HT-29 (cell line): Measurements from ENCODE around the gene PIAS1. TPM values are rescaled to one million over a fixed set of nuclear protein-coding genes. Genes with fewer than 3 reads are reported as not detected.
A peak's percentile ranks its signal among the peaks of the same experiment; 100 is the strongest.
"Not testable (repeated sequence)": the region's sequence is repeated elsewhere in the genome, so short reads cannot be mapped to it uniquely, and the experiment has no call there.

Source experiments
- DNase-seq: peaks from one replicate; pipeline ENCODE4 v3.0.0-alpha.2; 2015; ENCODE audit warnings: low spot score
- total RNA-seq: library from RNA; depleted of rRNA; stranded (reverse); fragments of >200 nt; shearing (Covaris generic); gene quantifications from 2 replicates; pipeline ENCODE4 v1.2.3, GENCODE V29; 2014

Gene PIAS1
- total RNA-seq, 1 experiment from 2014 or later, result 42.1 TPM

GRCh38 chr15:68183616-68184315 is 129.7 kb downstream of the PIAS1 start:
- DNase-seq, result no peak

GRCh38 chr15:68184616-68185480 is 130.7 kb downstream of the PIAS1 start:
- no peak for DNase-seq

GRCh38 chr15:68186671-68187397 is 132.7 kb downstream of the PIAS1 start:
- peak; percentile 35 for DNase-seq

- peak; percentile 80 for DNase-seq
Measured at GRCh38 chr15:68187559-68187958, 133.4 kb downstream of the PIAS1 start.

GRCh38 chr15:68188647-68189046 is 134.5 kb downstream of the PIAS1 start:
- DNase-seq, result no peak

GRCh38 chr15:68190048-68190447 is 135.9 kb downstream of the PIAS1 start:
- DNase-seq, result no peak

- no peak for DNase-seq
Measured at GRCh38 chr15:68191555-68191954, 137.4 kb downstream of the PIAS1 start.

- no peak for DNase-seq
Measured at GRCh38 chr15:68192117-68192516, 138.0 kb downstream of the PIAS1 start.

GRCh38 chr15:68192804-68193486 is 138.8 kb downstream of the PIAS1 start:
- no peak for DNase-seq

GRCh38 chr15:68195336-68196112 is 141.4 kb downstream of the PIAS1 start:
- no peak for DNase-seq

GRCh38 chr15:68196445-68197169 is 142.5 kb downstream of the PIAS1 start:
- no peak for DNase-seq

GRCh38 chr15:68197170-68197492 is 143.0 kb downstream of the PIAS1 start:
- DNase-seq, result no peak

- no peak for DNase-seq
Measured at GRCh38 chr15:68197661-68198437, 143.7 kb downstream of the PIAS1 start.

GRCh38 chr15:68199340-68199739 is 145.2 kb downstream of the PIAS1 start:
- DNase-seq, result no peak

GRCh38 chr15:68200016-68200861 is 146.1 kb downstream of the PIAS1 start:
- no peak for DNase-seq

- no peak for DNase-seq
Measured at GRCh38 chr15:68201153-68201878, 147.2 kb downstream of the PIAS1 start.

GRCh38 chr15:68201879-68202261 is 147.8 kb downstream of the PIAS1 start:
- DNase-seq, result no peak

- DNase-seq, result not testable (repeated sequence)
Measured at GRCh38 chr15:68202994-68203393, 148.9 kb downstream of the PIAS1 start.
